Activated B cell treated with CpG ODN at 0.5 μM for 24 hours (primary cell): Measurements from ENCODE around the gene CYP46A1. TPM values are rescaled to one million over a fixed set of nuclear protein-coding genes. Genes with fewer than 3 reads are reported as not detected.

ENCODE experiments used
- ATAC-seq: fragments of 200-7000 bp; cut with Tn5 transposase; one replicate; pipeline ENCODE4 v1.10.0; 2021; ENCODE audit warnings: low read depth, mild to moderate bottlenecking, moderate library complexity
- CTCF ChIA-PET: fragments of 350-600 bp; sonication (Branson Sonifier 250); formaldehyde crosslinking; loops from one replicate; lab custom pipeline; 2021; ENCODE audit warnings: antibody characterized with exemption; lab: Charles Lee
- POLR2A ChIA-PET: fragments of 350-600 bp; sonication (Branson Sonifier 250); formaldehyde crosslinking; loops from one replicate; lab custom pipeline; 2021; ENCODE audit warnings: antibody characterized with exemption; lab: Charles Lee
- DNase-seq: peaks from one replicate; pipeline ENCODE4 v3.0.0; 2022
- H3K27ac Mint-ChIP-seq: one replicate; pipeline ENCODE4 v1.8.0; 2020; ENCODE audit warnings: mixed read lengths
- H3K27me3 Mint-ChIP-seq: one replicate; pipeline ENCODE4 v1.8.0; 2021; ENCODE audit warnings: mixed read lengths
- H3K36me3 Mint-ChIP-seq: one replicate; pipeline ENCODE4 v1.8.0; 2021; ENCODE audit warnings: low read depth, mixed read lengths
- H3K4me1 Mint-ChIP-seq: one replicate; pipeline ENCODE4 v1.8.0; 2021; ENCODE audit warnings: mixed read lengths
- H3K4me3 Mint-ChIP-seq: one replicate; pipeline ENCODE4 v1.8.0; 2020; ENCODE audit warnings: mild to moderate bottlenecking, mixed read lengths
- H3K9me3 Mint-ChIP-seq: one replicate; pipeline ENCODE4 v1.8.0; 2020; ENCODE audit warnings: mixed read lengths
- intact Hi-C: fragments of 100-400 bp; cut with micrococcal nuclease; formaldehyde crosslinking; loops from one replicate; pipeline ENCODE4 v1.15.1; 2024
- total RNA-seq: library from RNA; stranded (reverse); gene quantifications from 2 replicates; pipeline ENCODE4 v1.2.3, GENCODE V29; 2022
- TF ChIP-seq, protein P1 (sequence below): fragments of 200-600 bp; IDR thresholded peaks from one replicate; pipeline ENCODE4 v1.8.0; 2022; ENCODE audit warnings: antibody characterized with exemption, mild to moderate bottlenecking

The CYP46A1 gene
- total RNA-seq, 1 donor from 2014 or later, result not detected

GRCh38 chr14:99724939-99725773 is 41.1 kb downstream of the CYP46A1 start:
- no peaks in the 10 kb centered on the region for H3K4me1 Mint-ChIP-seq
- DNase-seq (no peak), ATAC-seq (no peak)
- CTCF ChIA-PET, result no interaction called here
- POLR2A ChIA-PET, result no interaction called here
- no peaks in the 10 kb centered on the region for H3K36me3 Mint-ChIP-seq
- H3K27ac Mint-ChIP-seq, result no peak overlapping the region
- TF ChIP-seq, protein P1, sequence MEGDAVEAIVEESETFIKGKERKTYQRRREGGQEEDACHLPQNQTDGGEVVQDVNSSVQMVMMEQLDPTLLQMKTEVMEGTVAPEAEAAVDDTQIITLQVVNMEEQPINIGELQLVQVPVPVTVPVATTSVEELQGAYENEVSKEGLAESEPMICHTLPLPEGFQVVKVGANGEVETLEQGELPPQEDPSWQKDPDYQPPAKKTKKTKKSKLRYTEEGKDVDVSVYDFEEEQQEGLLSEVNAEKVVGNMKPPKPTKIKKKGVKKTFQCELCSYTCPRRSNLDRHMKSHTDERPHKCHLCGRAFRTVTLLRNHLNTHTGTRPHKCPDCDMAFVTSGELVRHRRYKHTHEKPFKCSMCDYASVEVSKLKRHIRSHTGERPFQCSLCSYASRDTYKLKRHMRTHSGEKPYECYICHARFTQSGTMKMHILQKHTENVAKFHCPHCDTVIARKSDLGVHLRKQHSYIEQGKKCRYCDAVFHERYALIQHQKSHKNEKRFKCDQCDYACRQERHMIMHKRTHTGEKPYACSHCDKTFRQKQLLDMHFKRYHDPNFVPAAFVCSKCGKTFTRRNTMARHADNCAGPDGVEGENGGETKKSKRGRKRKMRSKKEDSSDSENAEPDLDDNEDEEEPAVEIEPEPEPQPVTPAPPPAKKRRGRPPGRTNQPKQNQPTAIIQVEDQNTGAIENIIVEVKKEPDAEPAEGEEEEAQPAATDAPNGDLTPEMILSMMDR, result no peak
- H3K9me3 Mint-ChIP-seq, result no peaks in the 10 kb centered on the region
- intact Hi-C loops, result no loop called here
- peaks cover 33% of the 10 kb centered on the region for H3K27me3 Mint-ChIP-seq
- H3K4me3 Mint-ChIP-seq, result no peak overlapping the region

- peak; percentile 6 for DNase-seq
- H3K4me3 Mint-ChIP-seq, result no peak overlapping the region
- intact Hi-C loops, result no loop called here
- peaks cover 33% of the 10 kb centered on the region for H3K27me3 Mint-ChIP-seq
- ATAC-seq, result no peak
- peaks cover 2% of the 10 kb centered on the region for H3K4me1 Mint-ChIP-seq
- TF ChIP-seq, protein P1, result no peak
- no peak overlapping the region for H3K27ac Mint-ChIP-seq
- H3K9me3 Mint-ChIP-seq, result no peaks in the 10 kb centered on the region
- ChIA-PET POLR2A (no interaction called here), CTCF (no interaction called here)
- H3K36me3 Mint-ChIP-seq, result no peaks in the 10 kb centered on the region
Observed at GRCh38 chr14:99725774-99726537, 41.9 kb downstream of the CYP46A1 start.

- ChIA-PET CTCF (no interaction called here), POLR2A (no interaction called here)
- Mint-ChIP-seq H3K4me1 (peaks cover 2% of the 10 kb centered on the region), H3K27me3 (peaks cover 33% of the 10 kb centered on the region), H3K4me3 (no peak overlapping the region), H3K36me3 (no peaks in the 10 kb centered on the region), H3K27ac (no peak overlapping the region), H3K9me3 (no peaks in the 10 kb centered on the region)
- peak; percentile 8 for DNase-seq
- intact Hi-C loops, result no loop called here
- no peak for ATAC-seq
- TF ChIP-seq, protein P1, result no peak
Observed at GRCh38 chr14:99726538-99727095, 42.5 kb downstream of the CYP46A1 start.

GRCh38 chr14:99727096-99727870 is 43.2 kb downstream of the CYP46A1 start:
- Mint-ChIP-seq H3K27me3 (peaks cover 33% of the 10 kb centered on the region), H3K4me1 (peaks cover 2% of the 10 kb centered on the region), H3K9me3 (no peaks in the 10 kb centered on the region), H3K27ac (no peak overlapping the region), H3K36me3 (no peaks in the 10 kb centered on the region), H3K4me3 (no peak overlapping the region)
- ChIA-PET POLR2A (no interaction called here), CTCF (no interaction called here)
- DNase-seq, result no peak
- TF ChIP-seq, protein P1, result no peak
- intact Hi-C loops, result no loop called here
- ATAC-seq, result no peak
